ENCODE measurements around the gene KREMEN1.

DNA sequence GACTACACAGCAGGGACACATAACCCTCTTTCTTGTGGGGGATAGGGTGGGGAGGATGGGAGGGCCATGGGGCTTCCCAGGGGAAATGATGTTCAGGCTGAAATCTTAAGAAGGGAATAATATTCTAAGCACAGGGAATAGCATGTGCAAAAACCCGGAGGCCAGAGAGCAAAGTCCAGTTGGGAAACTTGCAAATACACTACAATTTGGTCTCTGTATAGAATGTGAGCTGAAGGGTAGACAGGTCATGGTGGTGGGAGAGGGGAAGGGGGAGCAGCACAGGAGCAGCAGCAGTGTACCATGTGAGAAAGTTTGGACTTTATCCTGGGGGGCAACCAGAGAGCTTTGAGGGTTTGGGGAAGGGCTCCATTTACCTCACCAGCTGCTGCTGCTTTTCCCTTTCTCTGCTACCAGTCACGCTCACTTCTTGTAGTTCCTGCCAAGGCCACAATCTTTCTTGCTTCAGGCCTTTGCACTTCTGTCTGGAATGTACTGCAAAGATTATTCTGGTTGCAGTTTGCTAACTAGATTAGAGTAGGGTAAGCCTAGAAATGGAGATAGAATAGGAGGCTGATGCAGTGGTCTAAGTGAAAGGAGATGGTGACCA is 43.0 kb downstream of the KREMEN1 start:
- TF ChIP-seq POLR2A (IDR thresholded peaks at IDR 0.05; ENCODE audit: low read length) (no peak), GATA1 (IDR thresholded peaks at IDR 0.05; ENCODE audit: low read depth, low read length) (no peak)

All from erythroblast (primary cell).